ENCODE data around the gene NUFIP1. TPM values are rescaled to one million over a fixed set of nuclear protein-coding genes. Genes with fewer than 3 reads are reported as not detected.

The NUFIP1 gene
- polyA plus RNA-seq, 1 experiment, result 4.0 TPM

GRCh38 chr13:44936246-44936645 is 53.0 kb downstream of the NUFIP1 start:
- no peak for DNase-seq (ENCODE audit: low read depth, low spot score)
- Histone ChIP-seq H3K27me3 (ENCODE audit: control insufficient read depth, insufficient read depth, low read length) (no peaks in the 10 kb centered on the region), H3K9me3 (ENCODE audit: control insufficient read depth, insufficient read depth, low read length) (no peaks in the 10 kb centered on the region), H3K4me3 (ENCODE audit: low read depth, low read length) (no peak overlapping the region), H3K27ac (ENCODE audit: low read depth, low read length) (no peak overlapping the region)
- no peak for TF ChIP-seq CTCF (IDR thresholded peaks at IDR 0.05; ENCODE audit: low read depth, low read length)
- POLR2A ChIA-PET, result no interaction called here
- CTCF ChIA-PET, result interaction anchor here (1.2 kb wide), 1 partner anchor 452 kb away, joined by 3 read pairs; no protein-coding TSS in a partner anchor

GRCh38 chr13:44934724-44935123 is 54.5 kb downstream of the NUFIP1 start:
- no peak for DNase-seq (ENCODE audit: low read depth, low spot score)
- POLR2A ChIA-PET, result interaction anchor here (0.7 kb wide), 1 partner anchor 336 kb away, joined by 4 read pairs; no protein-coding TSS in a partner anchor
- Histone ChIP-seq H3K9me3 (ENCODE audit: control insufficient read depth, insufficient read depth, low read length) (no peaks in the 10 kb centered on the region), H3K27ac (ENCODE audit: low read depth, low read length) (no peak overlapping the region), H3K27me3 (ENCODE audit: control insufficient read depth, insufficient read depth, low read length) (no peaks in the 10 kb centered on the region), H3K4me3 (ENCODE audit: low read depth, low read length) (no peak overlapping the region)
- no peak for TF ChIP-seq CTCF (IDR thresholded peaks at IDR 0.05; ENCODE audit: low read depth, low read length)
- CTCF ChIA-PET, result interaction anchor here (0.7 to 0.9 kb wide), 2 partner anchors 16 to 1602 kb away, joined by 3 read pairs; no protein-coding TSS in a partner anchor

- Histone ChIP-seq H3K4me3 (ENCODE audit: low read depth, low read length) (no peak overlapping the region), H3K9me3 (ENCODE audit: control insufficient read depth, insufficient read depth, low read length) (no peaks in the 10 kb centered on the region), H3K27me3 (ENCODE audit: control insufficient read depth, insufficient read depth, low read length) (no peaks in the 10 kb centered on the region), H3K27ac (ENCODE audit: low read depth, low read length) (no peak overlapping the region)
- DNase-seq (ENCODE audit: low read depth, low spot score), result no peak
- no peak for TF ChIP-seq CTCF (IDR thresholded peaks at IDR 0.05; ENCODE audit: low read depth, low read length)
- POLR2A ChIA-PET, result no interaction called here
- CTCF ChIA-PET, result no interaction called here
Observed at GRCh38 chr13:44932850-44933251, 56.4 kb downstream of the NUFIP1 start.

- no peak overlapping the region for H3K27ac ChIP-seq (ENCODE audit: low read depth, low read length)
- H3K4me3 ChIP-seq (ENCODE audit: low read depth, low read length), result no peak overlapping the region
- POLR2A ChIA-PET, result no interaction called here
- no peaks in the 10 kb centered on the region for H3K9me3 ChIP-seq (ENCODE audit: control insufficient read depth, insufficient read depth, low read length)
- TF ChIP-seq CTCF (IDR thresholded peaks at IDR 0.05; ENCODE audit: low read depth, low read length), result no peak
- CTCF ChIA-PET, result no interaction called here
- no peak for DNase-seq (ENCODE audit: low read depth, low spot score)
- H3K27me3 ChIP-seq (ENCODE audit: control insufficient read depth, insufficient read depth, low read length), result no peaks in the 10 kb centered on the region
Observed at GRCh38 chr13:44932171-44932849, 57.0 kb downstream of the NUFIP1 start.

- H3K27ac ChIP-seq (ENCODE audit: low read depth, low read length), result no peak overlapping the region
- no peak overlapping the region for H3K4me3 ChIP-seq (ENCODE audit: low read depth, low read length)
- H3K27me3 ChIP-seq (ENCODE audit: control insufficient read depth, insufficient read depth, low read length), result no peaks in the 10 kb centered on the region
- no peaks in the 10 kb centered on the region for H3K9me3 ChIP-seq (ENCODE audit: control insufficient read depth, insufficient read depth, low read length)
- no peak for DNase-seq (ENCODE audit: low read depth, low spot score)
- ChIA-PET POLR2A (no interaction called here), CTCF (no interaction called here)
- TF ChIP-seq CTCF (IDR thresholded peaks at IDR 0.05; ENCODE audit: low read depth, low read length), result no peak
Observed at GRCh38 chr13:44930963-44931623, 58.2 kb downstream of the NUFIP1 start.
